ENCODE measurements around the gene GPRC5B.
A peak's percentile ranks its signal among the peaks of the same experiment; 100 is the strongest.

GPRC5B gene

GRCh38 chr16:19884611-19885450 is at the start of gene GPRC5B:
Gene GPRC5B, minus strand, starts transcription at chr16:19884848. Its CDS starts 12,003 bp downstream, at chr16:19872845.
- peak; percentile 84 for DNase-seq (ENCODE audit: low spot score)

- no peak for DNase-seq (ENCODE audit: low spot score)
Observed at GRCh38 chr16:19933740-19934139, 49.1 kb upstream of the GPRC5B start.

- no peak for DNase-seq (ENCODE audit: low spot score)
Observed at GRCh38 chr16:19929062-19929511, 44.4 kb upstream of the GPRC5B start.

- DNase-seq (ENCODE audit: low spot score), result no peak
Observed at GRCh38 chr16:19928432-19928831, 43.8 kb upstream of the GPRC5B start.

GRCh38 chr16:19926449-19927390 is 42.1 kb upstream of the GPRC5B start:
- no peak for DNase-seq (ENCODE audit: low spot score)

- DNase-seq (ENCODE audit: low spot score), result no peak
Observed at GRCh38 chr16:19923396-19923795, 38.7 kb upstream of the GPRC5B start.

GRCh38 chr16:19919142-19919541 is 34.5 kb upstream of the GPRC5B start:
- no peak for DNase-seq (ENCODE audit: low spot score)

GRCh38 chr16:19916064-19916463 is 31.4 kb upstream of the GPRC5B start:
- DNase-seq (ENCODE audit: low spot score), result no peak

- no peak for DNase-seq (ENCODE audit: low spot score)
Observed at GRCh38 chr16:19914877-19915276, 30.2 kb upstream of the GPRC5B start.

- DNase-seq (ENCODE audit: low spot score), result no peak
Observed at GRCh38 chr16:19913340-19913645, 28.6 kb upstream of the GPRC5B start.

GRCh38 chr16:19912455-19913339 is 28.0 kb upstream of the GPRC5B start:
- no peak for DNase-seq (ENCODE audit: low spot score)

- no peak for DNase-seq (ENCODE audit: low spot score)
Observed at GRCh38 chr16:19911747-19912454, 27.3 kb upstream of the GPRC5B start.

GRCh38 chr16:19911204-19911603 is 26.6 kb upstream of the GPRC5B start:
- DNase-seq (ENCODE audit: low spot score), result no peak

GRCh38 chr16:19909750-19910322 is 25.2 kb upstream of the GPRC5B start:
- DNase-seq (ENCODE audit: low spot score), result no peak

GRCh38 chr16:19908921-19909320 is 24.3 kb upstream of the GPRC5B start:
- no peak for DNase-seq (ENCODE audit: low spot score)

GRCh38 chr16:19907161-19907992 is 22.7 kb upstream of the GPRC5B start:
- DNase-seq (ENCODE audit: low spot score), result peak; percentile 26

GRCh38 chr16:19901164-19901563 is 16.5 kb upstream of the GPRC5B start:
- no peak for DNase-seq (ENCODE audit: low spot score)

- DNase-seq (ENCODE audit: low spot score), result no peak
Observed at GRCh38 chr16:19899605-19899955, 14.9 kb upstream of the GPRC5B start.

- no peak for DNase-seq (ENCODE audit: low spot score)
Observed at GRCh38 chr16:19898924-19899604, 14.4 kb upstream of the GPRC5B start.
